GM19035 (cell line): ENCODE results near the gene SLC6A6.
"Not testable (repeated sequence)": the region's sequence is repeated elsewhere in the genome, so short reads cannot be mapped to it uniquely, and the experiment has no call there.

Experiments used
- ATAC-seq: cut with Tn5 transposase; IDR thresholded peaks from one replicate; pipeline ENCODE4 v1.9.1; 2021; ENCODE audit not compliant: unreplicated experiment

SLC6A6 gene

GRCh38 chr3:14434126-14434497 is 31.7 kb downstream of the SLC6A6 start:
- ATAC-seq, result no peak

GRCh38 chr3:14434498-14435151 is 32.2 kb downstream of the SLC6A6 start:
- no peak for ATAC-seq

DNA sequence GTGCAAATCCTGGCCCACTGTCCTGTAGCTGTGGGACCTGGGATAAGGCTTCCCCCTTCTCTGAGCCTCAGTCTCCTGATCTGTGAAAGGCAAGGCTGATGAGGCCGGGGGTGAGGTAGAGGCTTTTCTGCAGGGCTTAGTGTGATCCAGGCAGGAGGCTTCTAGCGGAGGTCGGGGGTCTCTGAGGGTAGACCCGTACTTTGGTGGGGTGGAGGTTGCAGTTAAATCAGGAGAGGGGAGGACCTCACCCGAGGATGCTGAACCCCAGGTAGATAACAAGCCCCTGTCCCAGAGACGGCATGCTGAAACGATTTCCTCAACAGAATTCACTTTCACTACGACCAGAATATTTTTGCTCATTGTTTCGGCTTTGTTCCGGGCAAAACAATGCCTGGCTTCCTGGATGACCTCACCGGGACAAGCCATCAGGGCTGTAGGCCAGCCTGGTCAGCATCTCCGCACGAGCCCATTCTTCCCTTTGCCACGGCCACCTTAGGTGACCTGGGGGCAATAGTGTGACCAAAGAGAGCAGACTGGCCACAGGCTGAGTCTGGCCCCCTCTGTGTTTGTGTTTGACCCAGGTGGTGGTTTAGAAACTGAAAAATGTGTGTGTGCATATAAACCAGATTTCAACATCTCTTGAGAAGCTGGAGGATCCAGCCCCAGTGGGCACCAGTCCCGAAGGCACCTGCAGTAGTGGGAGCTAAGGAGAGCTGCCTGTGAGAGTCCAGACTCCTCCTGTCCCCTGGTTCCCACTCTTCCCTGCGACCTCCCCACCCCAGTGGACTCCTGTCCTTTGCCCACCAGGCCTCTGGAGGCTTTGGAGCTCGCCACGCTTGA is 33.0 kb downstream of the SLC6A6 start:
- no peak for ATAC-seq

GRCh38 chr3:14436954-14437281 is 34.5 kb downstream of the SLC6A6 start:
- ATAC-seq, result no peak

DNA sequence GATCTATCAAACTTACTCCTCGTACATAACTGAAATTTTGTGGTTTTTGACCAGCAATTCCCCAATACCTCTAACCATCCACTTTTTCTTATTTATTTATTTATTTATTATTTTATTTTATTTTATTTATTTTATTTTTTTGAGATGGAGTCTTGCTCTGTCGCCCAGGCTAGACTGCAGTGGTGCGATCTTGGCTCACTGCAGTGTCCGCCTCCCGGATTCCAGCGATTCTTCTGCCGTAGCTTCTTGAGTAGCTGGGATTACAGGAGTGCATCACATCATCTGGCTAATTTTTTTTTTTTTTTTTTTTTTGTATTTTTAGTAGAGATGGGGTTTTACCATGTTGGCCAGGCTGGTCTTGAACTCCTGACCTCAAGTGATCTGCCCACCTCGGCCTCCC is 35.3 kb downstream of the SLC6A6 start:
- ATAC-seq, result not testable (repeated sequence)

DNA sequence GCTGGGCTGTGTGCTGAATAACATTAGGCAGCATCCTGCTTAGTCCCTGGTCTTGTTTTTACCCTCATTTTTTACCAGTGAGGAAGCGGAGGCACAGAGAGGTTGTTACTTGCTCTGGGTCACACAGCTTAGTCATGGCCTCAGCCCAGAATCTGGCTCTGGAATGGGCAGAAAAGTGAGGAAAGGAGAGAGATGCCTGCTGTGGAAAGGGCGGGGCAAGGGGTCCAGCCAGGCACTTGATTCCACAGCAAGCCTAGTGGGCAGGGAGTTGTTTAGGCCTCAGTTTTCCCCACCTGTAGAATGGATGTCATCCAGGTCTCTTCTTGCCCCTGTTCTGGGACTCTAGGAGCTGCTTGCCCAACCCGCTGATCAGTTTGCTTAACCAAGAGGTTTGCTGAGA is 35.9 kb downstream of the SLC6A6 start:
- no peak for ATAC-seq

DNA sequence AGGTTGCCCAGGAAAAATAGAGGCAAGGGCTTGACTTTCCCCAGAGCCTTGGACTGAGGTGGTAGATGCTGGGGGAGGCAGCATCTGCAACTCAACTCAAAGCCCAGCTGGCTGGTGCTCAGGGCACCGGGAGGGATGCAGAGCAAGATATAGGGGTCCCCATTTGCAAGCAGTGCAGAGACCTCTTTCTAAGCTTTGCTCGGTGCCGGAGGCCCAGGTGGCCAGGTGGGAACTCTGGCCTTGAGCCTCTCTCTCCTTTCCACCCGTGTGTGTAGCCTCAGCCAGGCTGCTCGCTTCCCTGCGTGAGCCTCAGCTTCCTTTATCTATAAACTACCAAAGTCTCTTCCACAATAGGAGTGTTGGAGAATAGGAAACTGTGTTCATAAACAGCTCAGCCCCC is 36.5 kb downstream of the SLC6A6 start:
- ATAC-seq, result no peak

DNA sequence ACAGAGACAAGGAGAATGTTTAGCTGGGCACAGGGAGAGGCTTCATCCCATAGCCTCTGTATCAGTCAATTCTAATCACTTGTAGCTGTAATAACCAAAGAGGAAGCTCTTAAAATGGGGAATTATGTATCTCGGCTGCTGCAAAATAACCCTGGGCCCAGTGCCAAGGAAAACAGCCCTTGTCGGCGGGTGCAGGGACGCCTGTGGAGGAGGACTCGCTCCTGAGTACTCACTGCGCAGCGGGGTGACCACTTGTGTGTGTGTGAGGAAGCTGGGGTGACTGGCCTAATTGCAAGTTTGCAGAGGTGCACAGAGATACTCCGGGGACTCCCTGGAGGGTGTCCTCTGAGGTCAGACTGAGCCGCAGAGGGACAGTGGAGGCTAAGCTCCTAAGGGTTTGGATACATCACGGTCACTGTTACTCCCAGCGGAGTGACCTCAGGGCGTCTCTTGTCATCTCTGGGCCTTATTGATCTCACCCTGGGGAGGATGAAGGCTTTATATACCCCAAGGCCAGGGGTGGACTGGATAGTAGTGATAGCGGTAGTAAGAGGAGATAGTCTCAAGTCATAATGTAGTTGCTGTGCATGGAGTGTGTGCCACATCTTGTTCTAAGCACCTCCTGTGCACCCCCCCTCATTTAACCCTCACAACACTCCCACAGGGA is 37.2 kb downstream of the SLC6A6 start:
- no peak for ATAC-seq

- ATAC-seq, result no peak
These were observed 37.7 kb downstream of the SLC6A6 start for GRCh38 chr3:14440168-14440518.

DNA sequence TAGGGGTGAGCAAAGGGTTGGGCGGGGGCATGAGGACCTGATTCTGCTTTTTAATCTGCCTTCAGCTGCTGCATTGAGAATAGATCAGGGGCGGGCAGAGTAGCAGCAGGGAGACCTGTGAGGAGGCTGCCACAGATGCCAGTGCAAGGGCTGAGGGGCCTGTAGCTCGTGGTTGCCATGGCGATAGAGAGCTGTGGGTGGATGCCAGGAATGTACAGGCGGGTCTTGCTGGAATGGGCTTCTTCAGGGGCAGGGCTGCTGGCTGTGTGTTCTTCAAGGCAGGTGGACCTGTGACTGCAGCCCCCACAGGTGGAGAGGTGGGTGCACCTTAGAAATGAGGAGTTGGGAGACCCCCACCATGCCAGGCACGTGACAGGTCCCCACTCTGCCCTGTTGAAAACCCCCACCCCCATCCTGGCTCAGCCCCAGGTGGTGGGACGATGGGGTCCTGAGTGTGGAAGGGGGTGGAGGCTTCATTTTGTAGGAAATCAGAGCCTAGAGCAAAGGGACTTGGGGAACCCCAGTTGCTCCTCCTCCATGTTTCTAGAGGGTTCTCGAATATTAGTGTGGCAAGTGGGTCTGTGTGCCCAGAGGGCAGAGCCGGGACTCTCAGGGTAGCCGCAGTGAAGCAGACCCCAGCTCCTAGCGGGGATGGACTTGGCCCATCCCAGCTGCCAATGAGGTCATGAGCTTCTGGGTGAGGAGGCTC is 38.3 kb downstream of the SLC6A6 start:
- no peak for ATAC-seq

DNA sequence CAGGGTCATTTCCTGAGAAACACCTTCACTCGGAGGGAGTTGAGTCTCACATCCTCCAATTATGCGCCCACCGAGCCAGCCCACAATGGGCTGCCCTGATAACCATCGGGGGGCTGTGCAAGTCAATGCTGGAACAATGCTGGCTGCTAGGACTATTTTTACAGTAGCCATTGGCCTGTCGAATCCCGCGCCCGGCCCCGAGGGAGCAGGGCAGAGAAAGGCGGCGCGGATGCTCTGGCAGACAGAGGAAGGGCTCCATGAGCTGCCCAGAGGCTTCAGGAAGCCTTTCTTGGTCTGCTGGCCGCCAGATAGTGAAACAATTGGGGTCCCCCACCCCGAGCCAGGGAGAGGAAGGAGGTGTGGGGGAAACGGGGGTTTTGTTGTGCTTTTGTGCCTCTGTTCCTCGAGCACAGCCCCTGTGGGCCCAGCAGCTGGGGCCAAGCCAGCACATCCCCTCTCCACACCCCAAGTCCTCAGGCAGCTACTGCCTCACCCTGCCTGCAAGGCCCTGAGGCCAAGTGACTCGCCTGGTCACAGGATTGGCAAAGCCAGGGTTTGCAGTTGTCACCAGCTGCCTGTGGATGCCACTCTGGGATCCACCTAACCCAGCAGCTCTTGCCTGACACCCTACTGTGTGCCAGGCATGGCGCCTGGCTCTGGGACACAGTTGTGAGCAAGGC is 39.0 kb downstream of the SLC6A6 start:
- ATAC-seq, result no peak

- no peak for ATAC-seq
These were observed 39.5 kb downstream of the SLC6A6 start for GRCh38 chr3:14441920-14442300.

DNA sequence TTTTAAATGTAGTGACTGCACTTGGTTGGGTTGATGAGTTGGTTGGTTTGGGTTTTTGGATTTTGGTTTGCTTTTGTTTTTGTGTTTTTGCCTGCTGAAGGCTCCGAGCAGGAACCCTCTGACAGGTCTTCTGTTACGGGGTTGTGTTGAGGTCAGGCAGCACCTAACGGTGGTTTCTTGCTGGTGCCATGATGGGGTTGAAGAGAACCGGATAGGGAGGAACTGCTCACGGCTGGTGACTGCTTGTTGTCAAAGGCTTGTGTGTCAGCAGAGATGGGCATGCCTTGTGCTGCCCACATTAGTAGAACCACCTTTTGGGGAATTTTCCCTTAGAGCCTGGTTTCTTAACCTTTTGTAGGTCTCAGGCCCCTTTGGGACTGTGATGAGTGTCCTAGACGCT is 42.0 kb downstream of the SLC6A6 start:
- ATAC-seq, result no peak

GRCh38 chr3:14445773-14446172 is 43.4 kb downstream of the SLC6A6 start:
- ATAC-seq, result no peak

DNA sequence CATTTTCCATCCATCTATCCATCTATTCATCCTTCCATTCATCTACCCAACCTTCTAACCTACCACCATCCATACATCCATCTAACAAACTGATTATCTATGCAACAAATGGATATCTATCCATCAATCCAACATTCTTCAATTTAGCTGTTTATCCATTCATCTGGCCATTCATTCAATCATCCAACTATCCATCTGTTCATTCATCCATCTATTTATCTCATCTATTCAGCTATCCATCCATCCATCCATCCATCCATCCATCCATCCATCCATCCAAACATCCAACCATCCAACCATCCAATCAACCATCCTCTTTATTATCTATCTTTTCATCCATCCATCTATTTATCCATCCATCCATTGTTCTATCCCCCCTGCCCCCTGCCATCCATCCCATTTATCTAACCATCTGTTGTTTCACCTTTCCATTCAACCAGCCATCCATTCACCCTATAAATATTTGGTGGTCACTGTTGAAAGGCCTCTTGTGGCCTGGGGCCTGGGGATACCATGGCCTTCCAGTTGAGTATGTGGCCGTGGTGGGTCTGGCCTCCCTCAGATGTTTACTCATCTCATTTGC is 44.7 kb downstream of the SLC6A6 start:
- ATAC-seq, result no peak

- ATAC-seq, result no peak
These were observed 45.7 kb downstream of the SLC6A6 start for GRCh38 chr3:14448063-14448462.

DNA sequence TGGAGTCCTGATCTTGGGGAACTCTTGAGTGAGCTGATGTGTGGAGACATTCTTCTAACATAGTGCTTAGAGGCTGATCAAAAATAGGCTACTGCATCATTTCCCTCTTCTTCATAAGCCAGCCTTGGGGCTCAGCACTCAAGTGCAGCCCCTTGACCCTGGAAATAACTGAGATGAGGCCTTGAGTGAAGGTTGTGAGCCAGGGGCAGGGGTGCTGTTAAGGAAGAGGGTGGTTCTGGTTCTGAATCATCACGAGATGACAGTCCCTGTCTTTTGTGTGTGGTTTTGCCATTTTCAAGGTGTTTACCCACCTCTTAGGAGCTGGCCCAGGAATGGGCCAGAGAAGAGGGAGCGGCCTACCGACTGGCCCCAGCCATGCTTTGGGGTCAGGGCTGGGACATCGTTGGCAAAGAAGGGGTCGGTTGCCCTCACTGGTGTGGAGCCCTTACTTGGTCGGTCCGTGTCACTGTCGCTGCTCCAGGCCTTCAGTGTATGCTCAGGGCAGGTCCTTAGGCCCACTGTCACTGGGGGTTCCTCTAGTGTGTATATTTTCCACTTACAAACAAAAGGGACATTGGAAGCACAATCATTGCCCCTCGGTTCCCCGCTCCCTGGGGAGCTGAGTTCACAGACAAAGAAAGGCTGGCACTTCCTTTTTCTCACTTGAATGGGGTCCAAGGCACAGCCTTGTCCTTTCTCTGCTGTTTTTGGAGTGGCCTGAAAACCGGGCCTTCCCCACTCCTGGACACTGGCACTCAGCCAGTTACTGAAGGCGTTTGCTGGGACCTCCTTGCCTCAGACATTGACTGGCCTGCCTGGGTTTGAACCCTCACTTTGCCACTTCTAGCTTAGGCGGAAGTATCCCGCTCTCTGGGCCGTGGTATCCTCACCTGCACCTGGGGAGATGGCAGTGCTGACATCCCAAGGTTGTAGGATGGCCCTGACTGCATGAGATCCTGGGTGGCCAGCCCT is 46.6 kb downstream of the SLC6A6 start:
- ATAC-seq, result no peak

DNA sequence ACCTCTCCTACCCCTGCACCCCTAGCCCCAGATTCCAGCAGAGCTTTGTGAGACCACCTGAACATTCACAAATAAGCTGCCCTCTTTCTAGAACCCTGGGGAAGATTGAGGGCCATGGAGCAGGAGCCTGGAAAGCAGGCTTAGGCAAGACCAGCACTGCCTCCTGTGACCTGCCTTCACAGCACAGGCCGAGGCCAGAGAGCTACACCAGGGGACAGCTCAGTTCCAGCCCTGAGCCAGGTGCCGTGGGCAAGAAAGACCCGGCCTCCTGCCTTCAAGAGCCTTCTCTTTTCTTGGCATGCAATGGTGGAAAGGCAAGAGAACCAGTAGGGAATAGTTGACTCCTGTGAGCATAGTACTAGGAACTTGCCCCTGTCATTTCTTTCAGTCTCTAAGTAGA is 48.1 kb downstream of the SLC6A6 start:
- no peak for ATAC-seq

- ATAC-seq, result no peak
These were observed 48.7 kb downstream of the SLC6A6 start for GRCh38 chr3:14450922-14451606.
